ENCODE measurements around the gene AEBP1. TPM values are rescaled to one million over a fixed set of nuclear protein-coding genes. Genes with fewer than 3 reads are reported as not detected.

Gene AEBP1
- total and polyA plus RNA-seq, 2 donors (not counting 1 experiment from before 2014, with no cell fraction given): 44.4 to 133 TPM

DNA sequence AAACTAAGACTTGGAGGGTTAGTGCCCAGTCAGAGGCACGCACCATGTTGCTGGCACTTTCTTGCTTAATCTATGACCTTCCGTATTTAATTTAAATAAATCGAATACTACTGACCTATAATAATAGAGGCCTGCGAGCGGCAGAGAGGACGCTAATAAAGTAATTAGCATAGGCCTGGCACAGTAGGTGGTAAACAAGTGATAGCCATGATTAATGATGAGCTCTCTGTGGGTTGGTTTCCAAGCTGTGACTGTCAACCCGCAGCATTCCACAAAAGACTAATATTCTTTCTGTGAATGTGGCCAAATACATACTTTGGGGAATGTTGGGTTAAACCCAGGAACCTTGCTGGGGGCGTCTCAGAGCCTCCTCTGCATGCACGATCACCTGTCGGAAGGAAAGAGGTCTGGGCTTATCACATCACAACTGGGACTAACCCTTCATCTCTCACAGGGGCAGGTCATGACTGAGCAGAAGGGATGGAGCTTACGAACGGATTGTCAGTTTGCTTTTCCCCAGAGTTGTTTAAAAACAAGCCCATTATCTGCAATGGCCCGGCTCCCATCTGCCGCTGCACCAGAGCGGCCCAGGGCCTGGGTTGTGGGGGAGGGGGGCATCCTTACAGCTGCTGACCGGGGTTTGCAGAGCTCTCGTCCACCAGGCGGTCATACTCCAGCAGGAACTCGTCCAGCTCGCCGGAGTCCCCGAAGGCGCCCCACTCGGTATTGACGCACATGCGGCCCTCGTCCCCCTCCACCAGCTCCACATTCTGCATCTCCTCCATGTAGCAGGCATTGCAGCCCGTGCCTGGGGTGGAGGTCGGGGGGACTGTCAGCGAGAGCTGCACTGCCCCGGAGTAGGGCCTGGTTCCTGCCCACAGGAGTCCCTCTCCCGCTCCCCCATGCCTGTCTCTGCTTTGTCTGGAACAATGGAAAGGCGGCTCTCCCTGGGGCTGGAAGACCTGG lies 43.2 kb downstream of the AEBP1 start:
- no peaks in the 10 kb centered on the region for H4K20me1 ChIP-seq (ENCODE audit: control insufficient read depth, extremely low read depth, insufficient read depth, low read length)
- H3K27me3 ChIP-seq (ENCODE audit: control insufficient read depth, insufficient read depth, low read length): peaks cover 18% of the 10 kb centered on the region
- H2AFZ ChIP-seq (ENCODE audit: low read length): no peak overlapping the region
- no peak overlapping the region for H3K4me3 ChIP-seq (replicated peaks in 1 of 4; ENCODE audit: control extremely low read depth in 1 of 4, insufficient read depth in 1 of 4, low read depth in 3 of 4, low read length in 4 of 4)
- peak; percentile 27 to 36 for DNase-seq (ENCODE audit: low read depth in 2 of 2)
- no peak overlapping the region for H3K4me2 ChIP-seq (ENCODE audit: extremely low read depth, insufficient read depth, low read length)
- no peaks in the 10 kb centered on the region for H3K9me3 ChIP-seq (ENCODE audit: control insufficient read depth, insufficient read depth, low read depth, low read length)
- H3K27ac ChIP-seq (ENCODE audit: insufficient read depth, low read length): no peak overlapping the region
- no peak overlapping the region for H3K9ac ChIP-seq (ENCODE audit: insufficient read depth, low read length)
- no peaks in the 10 kb centered on the region for H3K36me3 ChIP-seq (ENCODE audit: control insufficient read depth, insufficient read depth, low read length)
- H3K4me1 ChIP-seq (ENCODE audit: control insufficient read depth, extremely low read depth, insufficient read depth, low read length): no peaks in the 10 kb centered on the region
- no peak for TF ChIP-seq EZH2 (IDR thresholded peaks at IDR 0.05; ENCODE audit: low read length, missing control alignments)
- TF ChIP-seq, protein P1, sequence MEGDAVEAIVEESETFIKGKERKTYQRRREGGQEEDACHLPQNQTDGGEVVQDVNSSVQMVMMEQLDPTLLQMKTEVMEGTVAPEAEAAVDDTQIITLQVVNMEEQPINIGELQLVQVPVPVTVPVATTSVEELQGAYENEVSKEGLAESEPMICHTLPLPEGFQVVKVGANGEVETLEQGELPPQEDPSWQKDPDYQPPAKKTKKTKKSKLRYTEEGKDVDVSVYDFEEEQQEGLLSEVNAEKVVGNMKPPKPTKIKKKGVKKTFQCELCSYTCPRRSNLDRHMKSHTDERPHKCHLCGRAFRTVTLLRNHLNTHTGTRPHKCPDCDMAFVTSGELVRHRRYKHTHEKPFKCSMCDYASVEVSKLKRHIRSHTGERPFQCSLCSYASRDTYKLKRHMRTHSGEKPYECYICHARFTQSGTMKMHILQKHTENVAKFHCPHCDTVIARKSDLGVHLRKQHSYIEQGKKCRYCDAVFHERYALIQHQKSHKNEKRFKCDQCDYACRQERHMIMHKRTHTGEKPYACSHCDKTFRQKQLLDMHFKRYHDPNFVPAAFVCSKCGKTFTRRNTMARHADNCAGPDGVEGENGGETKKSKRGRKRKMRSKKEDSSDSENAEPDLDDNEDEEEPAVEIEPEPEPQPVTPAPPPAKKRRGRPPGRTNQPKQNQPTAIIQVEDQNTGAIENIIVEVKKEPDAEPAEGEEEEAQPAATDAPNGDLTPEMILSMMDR (conservative IDR thresholded peaks at IDR 0.05 in 1 of 2, IDR thresholded peaks at IDR 0.05 in 1 of 2; ENCODE audit: low read depth in 1 of 2, low read length in 2 of 2): no peak
- H3K79me2 ChIP-seq (ENCODE audit: control insufficient read depth, insufficient read depth, low read length): no peaks in the 10 kb centered on the region

DNA sequence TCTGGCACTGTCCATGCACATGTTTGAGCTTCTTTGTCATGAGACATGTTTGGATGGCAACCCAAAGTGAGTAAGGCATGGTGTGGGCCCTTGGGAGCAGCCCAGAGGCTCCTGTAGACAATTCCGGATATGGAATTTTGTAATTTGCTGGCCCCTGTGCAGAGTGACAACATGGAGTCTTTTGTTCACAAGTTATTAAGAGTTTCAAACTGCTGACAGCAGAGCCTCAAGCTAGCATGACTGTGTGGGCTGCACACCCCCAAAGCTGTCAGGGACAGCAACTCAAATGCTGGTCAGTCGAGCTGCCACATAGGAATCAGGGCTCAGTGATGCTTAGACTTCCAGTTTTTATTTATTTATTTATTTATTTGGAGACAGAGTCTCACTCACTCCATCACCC lies 44.0 kb downstream of the AEBP1 start:
- no peaks in the 10 kb centered on the region for H3K36me3 ChIP-seq (ENCODE audit: control insufficient read depth, insufficient read depth, low read length)
- DNase-seq (ENCODE audit: low read depth in 2 of 2): no peak
- H3K79me2 ChIP-seq (ENCODE audit: control insufficient read depth, insufficient read depth, low read length): no peaks in the 10 kb centered on the region
- H3K4me2 ChIP-seq (ENCODE audit: extremely low read depth, insufficient read depth, low read length): no peak overlapping the region
- no peaks in the 10 kb centered on the region for H3K4me1 ChIP-seq (ENCODE audit: control insufficient read depth, extremely low read depth, insufficient read depth, low read length)
- H3K4me3 ChIP-seq (replicated peaks in 1 of 4; ENCODE audit: control extremely low read depth in 1 of 4, insufficient read depth in 1 of 4, low read depth in 3 of 4, low read length in 4 of 4): no peak overlapping the region
- H2AFZ ChIP-seq (ENCODE audit: low read length): no peak overlapping the region
- H4K20me1 ChIP-seq (ENCODE audit: control insufficient read depth, extremely low read depth, insufficient read depth, low read length): no peaks in the 10 kb centered on the region
- H3K9me3 ChIP-seq (ENCODE audit: control insufficient read depth, insufficient read depth, low read depth, low read length): no peaks in the 10 kb centered on the region
- H3K9ac ChIP-seq (ENCODE audit: insufficient read depth, low read length): no peak overlapping the region
- no peak overlapping the region for H3K27ac ChIP-seq (ENCODE audit: insufficient read depth, low read length)
- H3K27me3 ChIP-seq (ENCODE audit: control insufficient read depth, insufficient read depth, low read length): peaks cover 18% of the 10 kb centered on the region
- no peak for TF ChIP-seq EZH2 (IDR thresholded peaks at IDR 0.05; ENCODE audit: low read length, missing control alignments)
- TF ChIP-seq, protein P1 (conservative IDR thresholded peaks at IDR 0.05 in 1 of 2, IDR thresholded peaks at IDR 0.05 in 1 of 2; ENCODE audit: low read depth in 1 of 2, low read length in 2 of 2): no peak

DNA sequence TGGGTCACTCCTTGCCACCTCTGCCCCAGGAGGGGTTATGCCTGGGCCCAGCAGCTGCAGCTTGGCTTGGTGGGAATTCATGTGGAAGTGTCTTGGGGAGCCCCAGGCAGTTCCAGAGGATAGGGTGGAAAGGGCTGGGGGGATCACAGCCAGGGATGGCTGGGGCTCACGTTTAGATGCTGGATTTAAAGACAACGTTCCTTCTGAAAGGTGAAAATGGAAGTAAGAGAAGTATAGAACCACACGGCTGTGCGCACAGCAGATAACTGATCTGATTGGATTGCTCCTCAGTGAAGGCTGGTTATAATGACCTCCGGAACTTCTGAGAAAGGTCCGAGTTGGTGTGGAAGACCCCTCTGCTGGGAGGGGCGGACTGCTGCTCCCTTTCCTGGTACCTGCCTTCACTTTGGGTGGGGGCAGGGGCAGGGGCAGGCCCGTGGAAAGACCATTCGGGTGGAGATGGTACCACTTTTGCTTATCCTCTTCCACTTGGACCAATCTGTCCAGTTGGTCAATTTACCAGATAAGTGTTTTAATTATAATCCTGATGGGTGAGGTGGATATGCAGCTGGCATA lies 44.9 kb downstream of the AEBP1 start:
- Histone ChIP-seq H4K20me1 (ENCODE audit: control insufficient read depth, extremely low read depth, insufficient read depth, low read length) (no peaks in the 10 kb centered on the region), H3K9ac (ENCODE audit: insufficient read depth, low read length) (no peak overlapping the region), H3K4me3 (replicated peaks in 1 of 4; ENCODE audit: control extremely low read depth in 1 of 4, insufficient read depth in 1 of 4, low read depth in 3 of 4, low read length in 4 of 4) (no peak overlapping the region), H3K27ac (ENCODE audit: insufficient read depth, low read length) (no peak overlapping the region), H3K79me2 (ENCODE audit: control insufficient read depth, insufficient read depth, low read length) (no peaks in the 10 kb centered on the region), H3K9me3 (ENCODE audit: control insufficient read depth, insufficient read depth, low read depth, low read length) (no peaks in the 10 kb centered on the region), H3K27me3 (ENCODE audit: control insufficient read depth, insufficient read depth, low read length) (peaks cover 16% of the 10 kb centered on the region), H3K36me3 (ENCODE audit: control insufficient read depth, insufficient read depth, low read length) (no peaks in the 10 kb centered on the region), H3K4me1 (ENCODE audit: control insufficient read depth, extremely low read depth, insufficient read depth, low read length) (no peaks in the 10 kb centered on the region), H2AFZ (ENCODE audit: low read length) (no peak overlapping the region), H3K4me2 (ENCODE audit: extremely low read depth, insufficient read depth, low read length) (no peak overlapping the region)
- DNase-seq (ENCODE audit: low read depth in 2 of 2): no peak
- TF ChIP-seq, protein P1 (conservative IDR thresholded peaks at IDR 0.05 in 1 of 2, IDR thresholded peaks at IDR 0.05 in 1 of 2; ENCODE audit: low read depth in 1 of 2, low read length in 2 of 2): no peak
- no peak for TF ChIP-seq EZH2 (IDR thresholded peaks at IDR 0.05; ENCODE audit: low read length, missing control alignments)

All from fibroblast of lung (primary cell).